Ovary (tissue), 9 donors: ENCODE results near the gene EHMT1. TPM values are rescaled to one million over a fixed set of nuclear protein-coding genes. Genes with fewer than 3 reads are reported as not detected.
A peak's percentile ranks its signal among the peaks of the same experiment; 100 is the strongest.

Source experiments
- DNase-seq, 5 donors: peaks; one replicate each; pipeline ENCODE4 v3.0.0-alpha.2; 2019 to 2020
- H3K27ac ChIP-seq, 2 donors: fragments of 200-600 bp; one replicate each; pipeline versions ENCODE4 v1.5.1 to v1.8.0; 2019 to 2022
- H3K27me3 ChIP-seq: fragments of 200-600 bp; one replicate; pipeline ENCODE4 v1.8.0; 2022
- H3K36me3 ChIP-seq: fragments of 200-600 bp; sonication (generic); one replicate; pipeline ENCODE4 v1.5.1; 2019
- H3K4me1 ChIP-seq: one replicate; pipeline ENCODE4 v1.8.1; 2013; ENCODE audit warnings: mild to moderate bottlenecking, moderate library complexity; ENCODE audit not compliant: insufficient read depth
- H3K4me3 ChIP-seq: fragments of 200-600 bp; sonication (generic); one replicate; pipeline ENCODE4 v1.5.1; 2017
- H3K9me3 ChIP-seq, 2 donors: fragments of 200-600 bp in 1 of 2; sonication (generic) in 1 of 2; one replicate each; pipeline versions ENCODE4 v1.5.1 to v1.8.1; 2013 to 2019; ENCODE audit warnings: mild to moderate bottlenecking in 1 of 2, moderate library complexity in 1 of 2
- CTCF ChIP-seq, 3 donors: fragments of 450-650 bp in 2 of 3; fragments of 200-600 bp in 1 of 3; IDR thresholded peaks; one replicate each; pipeline versions ENCODE4 v1.5.1 to v1.8.0; 2016 to 2022; ENCODE audit warnings: antibody characterized with exemption in 3 of 3, mild to moderate bottlenecking in 1 of 3
- EP300 ChIP-seq: sonication (generic); formaldehyde crosslinking; IDR thresholded peaks from one replicate; pipeline ENCODE4 v1.6.1; 2017; ENCODE audit warnings: antibody characterized with exemption
- POLR2A ChIP-seq: fragments of 450-650 bp; IDR thresholded peaks from one replicate; pipeline ENCODE4 v1.6.1; 2017; ENCODE audit warnings: antibody characterized with exemption, mild to moderate bottlenecking, moderate library complexity
- WGBS, 3 donors: extraction: QIAGEN DNeasy Blood & Tissue Kit in 1 of 3; methylation state at CpG; one replicate each; pipeline versions ENCODE4 v1.1.5 to v1.1.7; 2013 to 2017; 5-methylcytosine and 5-hydroxymethylcytosine counted together
- intact Hi-C, 4 donors: fragments of 100-400 bp; cut with DNase I; formaldehyde crosslinking; loops; one replicate each; pipeline versions ENCODE4 v1.11.0 to v1.15.1; 2022 to 2023
- polyA plus RNA-seq, 2 donors: library from polyadenylated mRNA; stranded (reverse); fragments of 200-250 nt in 1 of 2; fragments of 350-450 nt in 1 of 2; fragmentation: Illumina TruSeq in 1 of 2; extraction: RNeasy Lipid Tissue Mini Kit (QIAGEN cat#74804) in 1 of 2; gene quantifications; one replicate each; pipeline ENCODE4 v1.2.3, GENCODE V29; 2013 to 2014
- total RNA-seq, 7 donors: library from RNA; depleted of rRNA in 2 of 7; stranded (reverse); fragments of >200 nt in 2 of 7; fragmentation: NEBNext Ultra II Directional in 3 of 7; extraction: Animal tissue kit (Norgen Biotek cat#: 25700) in 3 of 7; gene quantifications; one replicate each; pipeline versions ENCODE4 v1.1.0 to v1.2.4, GENCODE V29; 2016 to 2023
- donor health status: DM: no; HTN: no; CAD: no; lungs with moderate emphysema.
- donor health status: DM: no; HTN: no; CAD: no.
- donor health status: Bipolar disorder and iron deficiency.
- donor health status: DM: yes; HTN: yes; CAD: no.
- donor health status: DM: no; HTN: no; CAD: no.
- donor health status: DM: yes; HTN: yes; CAD: no.

The EHMT1 gene
- total and polyA plus RNA-seq, 9 donors: 40.8 to 98.5 (median 77.9) TPM

GRCh38 chr9:137670391-137671195 lies 51.8 kb downstream of the EHMT1 start:
- Histone ChIP-seq H3K4me1 (peaks cover 34% of the 10 kb centered on the region), H3K27ac (no peak overlapping the region), H3K36me3 (no peaks in the 10 kb centered on the region), H3K27me3 (no peaks in the 10 kb centered on the region), H3K9me3 (no peaks in the 10 kb centered on the region), H3K4me3 (no peak overlapping the region)
- intact Hi-C loops: no loop called here
- DNase-seq: peak in 1 of 5 donors; percentile 48
- 42 to 50% (median 43%) methylated on average over 25 of the region's 25 CpGs for WGBS, 3 donors
- TF ChIP-seq POLR2A: no peak
- TF ChIP-seq CTCF (IDR thresholded peaks at IDR 0.05): no peak
- TF ChIP-seq EP300: no peak

- no peak overlapping the region for H3K4me3 ChIP-seq
- WGBS, 3 donors: 36 to 53% (median 39%) methylated on average over 3 of the region's 3 CpGs
- no peak for TF ChIP-seq EP300
- TF ChIP-seq CTCF (IDR thresholded peaks at IDR 0.05): no peak
- TF ChIP-seq POLR2A: no peak
- no peak for DNase-seq
- H3K9me3 ChIP-seq: no peaks in the 10 kb centered on the region
- no peak overlapping the region for H3K27ac ChIP-seq
- intact Hi-C loops: no loop called here
- H3K27me3 ChIP-seq: no peaks in the 10 kb centered on the region
- no peaks in the 10 kb centered on the region for H3K36me3 ChIP-seq
- H3K4me1 ChIP-seq: peaks cover 32% of the 10 kb centered on the region
Observed at GRCh38 chr9:137671196-137671538, 52.4 kb downstream of the EHMT1 start.

DNA sequence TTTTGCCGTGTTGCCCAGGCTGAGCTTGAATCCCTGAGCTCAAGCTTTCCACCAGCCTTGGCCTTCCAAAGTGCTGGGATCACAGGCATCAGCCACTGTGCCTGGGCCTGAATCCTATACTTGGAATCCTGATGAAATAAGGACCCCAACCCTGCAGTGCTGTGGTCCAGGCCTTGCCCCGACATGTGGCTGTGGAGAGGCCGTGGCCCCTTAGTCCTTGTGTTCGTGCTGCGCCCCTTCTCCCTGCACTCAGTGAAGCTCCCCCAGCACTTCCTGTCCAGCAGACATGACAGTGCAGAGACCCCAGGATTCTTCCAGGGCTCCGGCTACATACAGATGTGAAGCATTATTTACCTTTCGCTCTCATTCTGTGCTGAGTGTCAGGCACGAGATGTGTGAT lies 52.9 kb downstream of the EHMT1 start:
- 83 to 90% (median 89%) methylated on average over 8 of the region's 8 CpGs for WGBS, 3 donors
- no peak for TF ChIP-seq CTCF (IDR thresholded peaks at IDR 0.05)
- TF ChIP-seq POLR2A: no peak
- no peak for TF ChIP-seq EP300
- H3K27ac ChIP-seq: no peak overlapping the region
- DNase-seq: no peak
- intact Hi-C loops: no loop called here
- no peak overlapping the region for H3K4me3 ChIP-seq
- no peaks in the 10 kb centered on the region for H3K36me3 ChIP-seq
- no peaks in the 10 kb centered on the region for H3K27me3 ChIP-seq
- H3K4me1 ChIP-seq: peaks cover 28% of the 10 kb centered on the region
- no peaks in the 10 kb centered on the region for H3K9me3 ChIP-seq

GRCh38 chr9:137672907-137673791 lies 54.3 kb downstream of the EHMT1 start:
- Histone ChIP-seq H3K4me1 (peaks cover 22% of the 10 kb centered on the region), H3K9me3 (no peaks in the 10 kb centered on the region), H3K36me3 (no peaks in the 10 kb centered on the region), H3K27me3 (no peaks in the 10 kb centered on the region), H3K27ac (peak overlapping the region in 1 of 2 donors; percentile 24), H3K4me3 (no peak overlapping the region)
- DNase-seq: peak in 2 of 5 donors; percentile 43 to 58
- TF ChIP-seq CTCF (IDR thresholded peaks at IDR 0.05): peak; percentile 68 to 79 (median 74)
- no peak for TF ChIP-seq EP300
- 21 to 26% (median 22%) methylated on average over 13 of the region's 13 CpGs for WGBS, 3 donors
- intact Hi-C loops: no loop called here
